Rectal smooth muscle tissue (tissue), 1 donor: Measurements from ENCODE around the gene TMEM130.

Experiments used
- H3K27ac ChIP-seq: one replicate; pipeline ENCODE4 v1.7.0; 2013; ENCODE audit warnings: low read depth, low read length, inconsistent platforms
- H3K27me3 ChIP-seq: one replicate; pipeline ENCODE4 v1.7.0; 2013; ENCODE audit warnings: low read length; ENCODE audit not compliant: control insufficient read depth, insufficient read depth
- H3K36me3 ChIP-seq: one replicate; pipeline ENCODE4 v1.7.0; 2013; ENCODE audit warnings: low read length; ENCODE audit not compliant: control insufficient read depth, insufficient read depth
- H3K4me1 ChIP-seq: one replicate; pipeline ENCODE4 v1.7.0; 2013; ENCODE audit warnings: low read length; ENCODE audit not compliant: control insufficient read depth, insufficient read depth
- H3K4me3 ChIP-seq: one replicate; pipeline ENCODE4 v1.7.0; 2013; ENCODE audit warnings: low read length
- H3K9ac ChIP-seq: one replicate; pipeline ENCODE4 v1.7.0; 2013; ENCODE audit warnings: low read length

Gene TMEM130

GRCh38 chr7:98810153-98810802 is 59.5 kb downstream of the TMEM130 start:
- H3K27me3 ChIP-seq = no peaks in the 10 kb centered on the region
- H3K4me1 ChIP-seq = no peaks in the 10 kb centered on the region
- H3K9ac ChIP-seq = no peak overlapping the region
- no peak overlapping the region for H3K4me3 ChIP-seq
- H3K27ac ChIP-seq = no peak overlapping the region
- no peaks in the 10 kb centered on the region for H3K36me3 ChIP-seq

- no peaks in the 10 kb centered on the region for H3K27me3 ChIP-seq
- H3K4me3 ChIP-seq = no peak overlapping the region
- no peaks in the 10 kb centered on the region for H3K36me3 ChIP-seq
- H3K9ac ChIP-seq = no peak overlapping the region
- H3K4me1 ChIP-seq = no peaks in the 10 kb centered on the region
- no peak overlapping the region for H3K27ac ChIP-seq
Observed at GRCh38 chr7:98808751-98809460, 60.9 kb downstream of the TMEM130 start.

GRCh38 chr7:98807068-98808048 is 62.5 kb downstream of the TMEM130 start:
- H3K27me3 ChIP-seq = no peaks in the 10 kb centered on the region
- no peak overlapping the region for H3K9ac ChIP-seq
- no peak overlapping the region for H3K27ac ChIP-seq
- no peak overlapping the region for H3K4me3 ChIP-seq
- H3K4me1 ChIP-seq = no peaks in the 10 kb centered on the region
- H3K36me3 ChIP-seq = no peaks in the 10 kb centered on the region

GRCh38 chr7:98805956-98806838 is 63.6 kb downstream of the TMEM130 start:
- H3K4me1 ChIP-seq = no peaks in the 10 kb centered on the region
- H3K9ac ChIP-seq = no peak overlapping the region
- no peak overlapping the region for H3K27ac ChIP-seq
- no peak overlapping the region for H3K4me3 ChIP-seq
- H3K36me3 ChIP-seq = no peaks in the 10 kb centered on the region
- H3K27me3 ChIP-seq = no peaks in the 10 kb centered on the region

- Histone ChIP-seq H3K27me3 (no peaks in the 10 kb centered on the region), H3K4me3 (no peak overlapping the region), H3K27ac (no peak overlapping the region), H3K36me3 (no peaks in the 10 kb centered on the region), H3K4me1 (no peaks in the 10 kb centered on the region), H3K9ac (no peak overlapping the region)
Observed at GRCh38 chr7:98802781-98803110, 67.1 kb downstream of the TMEM130 start.

- Histone ChIP-seq H3K4me1 (no peaks in the 10 kb centered on the region), H3K36me3 (no peaks in the 10 kb centered on the region), H3K9ac (no peak overlapping the region), H3K27me3 (no peaks in the 10 kb centered on the region), H3K4me3 (no peak overlapping the region), H3K27ac (no peak overlapping the region)
Observed at GRCh38 chr7:98802088-98802780, 67.6 kb downstream of the TMEM130 start.

- H3K9ac ChIP-seq = no peak overlapping the region
- no peak overlapping the region for H3K4me3 ChIP-seq
- H3K36me3 ChIP-seq = no peaks in the 10 kb centered on the region
- H3K27me3 ChIP-seq = no peaks in the 10 kb centered on the region
- H3K27ac ChIP-seq = no peak overlapping the region
- H3K4me1 ChIP-seq = no peaks in the 10 kb centered on the region
Observed at GRCh38 chr7:98800996-98801395, 68.8 kb downstream of the TMEM130 start.

- no peak overlapping the region for H3K9ac ChIP-seq
- no peak overlapping the region for H3K27ac ChIP-seq
- H3K27me3 ChIP-seq = no peaks in the 10 kb centered on the region
- no peak overlapping the region for H3K4me3 ChIP-seq
- no peaks in the 10 kb centered on the region for H3K4me1 ChIP-seq
- no peaks in the 10 kb centered on the region for H3K36me3 ChIP-seq
Observed at GRCh38 chr7:98797150-98797549, 72.7 kb downstream of the TMEM130 start.
